ENCODE measurements around the gene DENND4C. TPM values are rescaled to one million over a fixed set of nuclear protein-coding genes. Genes with fewer than 3 reads are reported as not detected.

The DENND4C gene
- total RNA-seq, 2 experiments from 2014 or later, result 17.4 to 18.5 TPM

DNA sequence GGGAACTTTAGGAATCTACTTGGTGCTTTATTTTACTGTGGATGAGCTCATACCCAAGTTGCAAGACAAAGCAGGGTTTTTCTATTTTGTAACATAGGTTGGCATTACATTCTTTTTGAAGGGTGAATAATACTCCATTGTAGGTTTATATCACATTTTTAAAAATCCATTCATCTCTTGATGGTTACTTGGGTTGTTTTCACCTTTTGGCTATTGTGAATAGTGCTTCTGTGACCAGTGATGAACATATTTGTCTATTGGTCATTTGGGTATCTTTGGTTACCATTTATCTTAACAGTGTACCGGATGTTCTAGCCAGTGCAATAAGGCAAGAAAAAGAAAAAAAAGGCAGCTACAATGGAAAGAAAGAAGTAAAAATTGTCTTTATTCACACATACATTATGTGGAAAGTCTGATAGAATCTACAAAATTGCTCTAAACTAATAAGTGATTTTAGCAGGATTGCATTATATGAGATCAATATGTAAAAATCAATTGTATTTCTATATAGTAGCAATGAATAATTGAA, 40.0 kb downstream of the DENND4C start:
- Mint-ChIP-seq H3K27ac (no peak overlapping the region), H3K4me3 (no peak overlapping the region), H3K4me1 (ENCODE audit: low read depth) (peaks cover 45% of the 10 kb centered on the region), H3K27me3 (no peaks in the 10 kb centered on the region), H3K9me3 (peaks cover 2% of the 10 kb centered on the region), H3K36me3 (ENCODE audit: low read depth) (peaks cover 18% of the 10 kb centered on the region)
- TF ChIP-seq, protein P1, sequence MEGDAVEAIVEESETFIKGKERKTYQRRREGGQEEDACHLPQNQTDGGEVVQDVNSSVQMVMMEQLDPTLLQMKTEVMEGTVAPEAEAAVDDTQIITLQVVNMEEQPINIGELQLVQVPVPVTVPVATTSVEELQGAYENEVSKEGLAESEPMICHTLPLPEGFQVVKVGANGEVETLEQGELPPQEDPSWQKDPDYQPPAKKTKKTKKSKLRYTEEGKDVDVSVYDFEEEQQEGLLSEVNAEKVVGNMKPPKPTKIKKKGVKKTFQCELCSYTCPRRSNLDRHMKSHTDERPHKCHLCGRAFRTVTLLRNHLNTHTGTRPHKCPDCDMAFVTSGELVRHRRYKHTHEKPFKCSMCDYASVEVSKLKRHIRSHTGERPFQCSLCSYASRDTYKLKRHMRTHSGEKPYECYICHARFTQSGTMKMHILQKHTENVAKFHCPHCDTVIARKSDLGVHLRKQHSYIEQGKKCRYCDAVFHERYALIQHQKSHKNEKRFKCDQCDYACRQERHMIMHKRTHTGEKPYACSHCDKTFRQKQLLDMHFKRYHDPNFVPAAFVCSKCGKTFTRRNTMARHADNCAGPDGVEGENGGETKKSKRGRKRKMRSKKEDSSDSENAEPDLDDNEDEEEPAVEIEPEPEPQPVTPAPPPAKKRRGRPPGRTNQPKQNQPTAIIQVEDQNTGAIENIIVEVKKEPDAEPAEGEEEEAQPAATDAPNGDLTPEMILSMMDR (IDR thresholded peaks at IDR 0.05), result no peak
- POLR2A ChIA-PET, result interaction anchor here (1.8 kb wide), 1 partner anchor 88 kb away, joined by 5 read pairs; no protein-coding TSS in a partner anchor
- no peak for DNase-seq
- intact Hi-C loops (cut with micrococcal nuclease), result no loop called here
- ATAC-seq, result no peak
- CTCF ChIA-PET, result interaction anchor here (1.7 kb wide), 1 partner anchor 11 kb away, joined by 5 read pairs; no protein-coding TSS in a partner anchor

DNA sequence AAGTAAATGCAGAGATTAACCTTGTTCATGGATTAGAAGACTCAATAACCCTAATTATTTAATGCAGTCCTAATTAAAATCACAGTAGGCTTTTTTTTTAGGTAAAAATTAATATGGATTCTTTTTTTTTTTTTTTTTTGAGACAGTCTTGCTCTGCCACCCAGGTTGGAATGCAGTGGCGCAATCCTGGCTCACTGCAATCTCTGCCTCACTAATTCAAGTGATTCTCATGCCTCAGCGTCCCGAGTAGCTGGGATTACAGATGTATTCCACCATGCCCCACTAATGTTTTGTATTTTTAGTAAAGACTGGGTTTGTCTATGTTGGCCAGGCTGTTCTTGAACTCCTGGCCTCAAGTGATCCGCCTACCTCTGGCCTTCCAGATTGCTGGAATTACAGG, 40.6 kb downstream of the DENND4C start:
- H3K9me3 Mint-ChIP-seq, result peaks cover 2% of the 10 kb centered on the region
- peaks cover 42% of the 10 kb centered on the region for H3K4me1 Mint-ChIP-seq (ENCODE audit: low read depth)
- ChIA-PET CTCF (no interaction called here), POLR2A (interaction anchor here (0.6 kb wide), 1 partner anchor 127 kb away, joined by 3 read pairs; no protein-coding TSS in a partner anchor)
- DNase-seq (no peak), ATAC-seq (no peak)
- peaks cover 16% of the 10 kb centered on the region for H3K36me3 Mint-ChIP-seq (ENCODE audit: low read depth)
- no peaks in the 10 kb centered on the region for H3K27me3 Mint-ChIP-seq
- intact Hi-C loops (cut with micrococcal nuclease), result no loop called here
- no peak overlapping the region for H3K4me3 Mint-ChIP-seq
- TF ChIP-seq, protein P1 (IDR thresholded peaks at IDR 0.05), result no peak
- no peak overlapping the region for H3K27ac Mint-ChIP-seq

DNA sequence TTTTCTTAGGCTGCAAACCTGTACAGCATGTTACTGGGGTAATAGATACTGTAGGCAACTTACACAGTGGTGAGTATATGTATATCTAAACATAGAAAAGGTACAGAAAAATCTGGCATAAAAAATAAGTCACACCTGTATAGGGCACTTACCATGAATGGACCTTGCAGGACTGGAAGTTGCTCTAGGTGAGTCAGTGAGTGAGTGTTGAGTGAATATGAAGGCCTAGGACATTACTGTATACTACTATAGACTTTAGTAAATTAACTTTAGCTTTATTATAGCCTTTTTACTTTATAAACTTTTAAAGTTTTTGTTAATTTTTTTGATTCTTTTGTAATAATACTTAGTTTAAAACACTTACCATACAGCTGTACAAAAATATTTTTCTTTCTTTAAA, 51.3 kb downstream of the DENND4C start:
- Mint-ChIP-seq H3K4me1 (ENCODE audit: low read depth) (peaks cover 33% of the 10 kb centered on the region), H3K4me3 (no peak overlapping the region), H3K27me3 (no peaks in the 10 kb centered on the region), H3K36me3 (ENCODE audit: low read depth) (no peaks in the 10 kb centered on the region), H3K9me3 (no peaks in the 10 kb centered on the region), H3K27ac (no peak overlapping the region)
- intact Hi-C loops (cut with micrococcal nuclease), result no loop called here
- DNase-seq, result no peak
- CTCF ChIA-PET, result interaction anchor here (1.0 to 1.2 kb wide), 2 partner anchors 12 to 183 kb away, joined by 3 to 5 read pairs; no protein-coding TSS in a partner anchor
- no peak for ATAC-seq
- TF ChIP-seq, protein P1 (IDR thresholded peaks at IDR 0.05), result no peak
- POLR2A ChIA-PET, result interaction anchor here (0.6 to 1.2 kb wide), 2 partner anchors 51 to 260 kb away, joined by 3 read pairs; partner anchors contain the start of gene DENND4C

DNA sequence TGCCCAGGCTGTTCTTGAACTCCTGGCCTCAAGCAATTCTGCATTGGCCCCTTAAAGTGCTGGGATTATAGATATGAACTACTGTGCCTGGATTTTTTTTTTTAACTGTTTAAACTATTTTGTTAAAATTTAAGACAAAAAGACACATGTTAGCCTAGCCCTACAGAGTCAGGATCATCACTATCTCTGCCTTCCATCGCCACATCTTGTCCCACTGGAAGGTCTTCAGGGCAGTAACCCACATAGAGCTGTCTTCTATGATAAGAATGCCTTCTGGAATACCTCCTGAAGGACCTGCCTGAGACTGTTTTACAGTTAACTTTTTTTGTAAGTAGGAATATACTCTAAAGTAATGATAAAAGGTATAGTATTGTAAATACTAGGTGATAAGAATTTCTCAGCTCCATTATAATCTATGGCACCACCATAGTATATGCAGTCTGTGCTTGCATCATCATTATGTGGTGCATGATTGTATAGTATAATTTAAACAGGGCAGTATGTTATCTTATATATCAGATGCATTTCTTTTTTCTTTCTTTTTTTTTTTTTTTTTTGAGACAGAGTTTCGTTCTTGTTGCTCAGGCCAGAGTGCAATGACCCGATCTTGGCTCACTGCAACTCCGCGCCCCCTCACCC, 52.7 kb downstream of the DENND4C start:
- ATAC-seq (no peak), DNase-seq (no peak)
- Mint-ChIP-seq H3K36me3 (ENCODE audit: low read depth) (no peaks in the 10 kb centered on the region), H3K4me3 (no peak overlapping the region), H3K27ac (no peak overlapping the region), H3K4me1 (ENCODE audit: low read depth) (peaks cover 29% of the 10 kb centered on the region), H3K9me3 (no peaks in the 10 kb centered on the region), H3K27me3 (no peaks in the 10 kb centered on the region)
- CTCF ChIA-PET, result interaction anchor here (0.6 to 0.7 kb wide), 2 partner anchors 41 to 50 kb away, joined by 3 to 4 read pairs; no protein-coding TSS in a partner anchor
- intact Hi-C loops (cut with micrococcal nuclease), result no loop called here
- TF ChIP-seq, protein P1 (IDR thresholded peaks at IDR 0.05), result no peak
- POLR2A ChIA-PET, result interaction anchor here (1.2 kb wide), 1 partner anchor 53 kb away, joined by 3 read pairs; the partner anchor contains the start of gene DENND4C

DNA sequence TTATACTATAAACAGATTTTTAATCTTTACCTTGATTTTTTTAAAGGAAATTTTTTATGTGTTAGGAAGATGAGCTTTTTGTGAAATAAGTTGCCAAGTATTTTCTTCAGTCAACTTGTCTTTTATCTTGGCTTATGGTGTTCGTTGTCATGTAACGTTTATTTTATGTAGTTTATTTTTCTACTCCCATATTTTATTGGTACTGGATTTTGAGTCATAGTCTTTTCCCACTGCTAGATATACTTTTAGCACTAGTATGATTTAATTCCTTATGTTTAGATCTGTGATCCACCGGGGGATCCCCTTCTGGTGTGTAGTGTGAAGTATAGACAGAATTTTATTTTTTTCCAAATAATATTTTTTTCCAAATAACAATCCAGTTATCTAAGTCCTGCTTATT, 54.2 kb downstream of the DENND4C start:
- Mint-ChIP-seq H3K27me3 (no peaks in the 10 kb centered on the region), H3K4me3 (no peak overlapping the region)
- intact Hi-C loops (cut with micrococcal nuclease), result no loop called here

More for the DNA sequence above, 54.2 kb downstream of the DENND4C start:
- ATAC-seq, result no peak
- no peak for DNase-seq
- H3K9me3 Mint-ChIP-seq, result no peaks in the 10 kb centered on the region
- ChIA-PET CTCF (interaction anchor here (1.4 kb wide), 1 partner anchor 180 kb away, joined by 8 read pairs; no protein-coding TSS in a partner anchor), POLR2A (no interaction called here)
- H3K27ac Mint-ChIP-seq, result no peak overlapping the region
- TF ChIP-seq, protein P1 (IDR thresholded peaks at IDR 0.05), result no peak
- H3K36me3 Mint-ChIP-seq (ENCODE audit: low read depth), result no peaks in the 10 kb centered on the region
- H3K4me1 Mint-ChIP-seq (ENCODE audit: low read depth), result peaks cover 29% of the 10 kb centered on the region
